Kidney tubule cell (primary cell): Measurements from ENCODE around the gene RAPGEF1.

Experiments
- DNase-seq: peaks from one replicate; pipeline ENCODE4 v3.0.0-alpha.2; 2018; ENCODE audit warnings: low spot score

The RAPGEF1 gene

DNA sequence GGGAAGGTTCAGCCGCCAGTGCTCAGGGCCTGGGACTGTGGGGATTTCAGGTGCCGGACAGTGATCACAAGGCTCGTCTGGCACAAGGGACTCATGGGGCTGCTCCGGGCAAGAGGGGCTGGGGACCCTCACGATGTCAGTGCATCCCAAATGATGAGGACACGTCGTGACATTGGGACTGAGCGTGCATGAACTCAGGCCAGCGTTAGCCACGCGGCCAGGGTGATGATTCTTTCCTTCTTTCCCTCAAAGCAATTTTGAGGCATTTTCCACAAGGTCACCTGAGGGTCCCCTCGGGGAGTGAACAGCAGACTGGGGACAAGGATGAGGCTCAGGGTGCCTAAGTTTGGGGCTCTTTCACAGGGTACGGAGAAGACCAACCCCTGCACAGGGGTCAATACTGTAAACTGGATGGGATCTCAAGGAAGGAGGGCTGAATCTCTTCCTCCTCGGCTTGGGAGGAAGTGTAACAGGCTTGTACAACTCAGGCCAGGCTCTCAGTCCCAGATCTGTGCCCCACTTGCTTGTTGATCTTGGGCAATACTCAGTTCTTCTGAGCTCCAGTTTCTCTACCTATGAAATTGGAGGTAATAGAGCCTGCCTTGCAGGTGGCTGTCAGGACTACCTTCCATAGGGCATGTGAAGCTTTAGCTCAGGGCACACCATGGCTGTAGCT lies 116.1 kb downstream of the RAPGEF1 start:
- DNase-seq: no peak

DNA sequence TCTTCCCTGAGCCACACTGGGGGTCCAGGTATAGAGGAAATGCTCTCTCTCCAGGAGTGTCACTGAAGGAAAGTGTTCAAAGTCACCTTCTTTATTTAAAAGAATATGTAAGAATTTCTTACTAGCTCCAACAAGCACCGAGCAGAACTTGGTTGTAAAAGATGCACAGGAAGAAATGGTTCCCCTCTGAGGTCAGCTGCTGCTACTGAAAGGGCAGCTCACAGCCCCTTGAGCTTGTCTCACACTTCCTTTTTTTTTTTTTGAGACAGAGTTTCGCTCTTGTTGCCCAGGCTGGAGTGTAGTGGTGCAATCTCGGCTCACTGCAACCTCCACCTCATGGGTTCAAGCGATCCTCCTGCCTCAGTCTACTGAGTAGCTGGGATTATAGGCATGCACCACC lies 117.4 kb downstream of the RAPGEF1 start:
- DNase-seq: no peak

DNA sequence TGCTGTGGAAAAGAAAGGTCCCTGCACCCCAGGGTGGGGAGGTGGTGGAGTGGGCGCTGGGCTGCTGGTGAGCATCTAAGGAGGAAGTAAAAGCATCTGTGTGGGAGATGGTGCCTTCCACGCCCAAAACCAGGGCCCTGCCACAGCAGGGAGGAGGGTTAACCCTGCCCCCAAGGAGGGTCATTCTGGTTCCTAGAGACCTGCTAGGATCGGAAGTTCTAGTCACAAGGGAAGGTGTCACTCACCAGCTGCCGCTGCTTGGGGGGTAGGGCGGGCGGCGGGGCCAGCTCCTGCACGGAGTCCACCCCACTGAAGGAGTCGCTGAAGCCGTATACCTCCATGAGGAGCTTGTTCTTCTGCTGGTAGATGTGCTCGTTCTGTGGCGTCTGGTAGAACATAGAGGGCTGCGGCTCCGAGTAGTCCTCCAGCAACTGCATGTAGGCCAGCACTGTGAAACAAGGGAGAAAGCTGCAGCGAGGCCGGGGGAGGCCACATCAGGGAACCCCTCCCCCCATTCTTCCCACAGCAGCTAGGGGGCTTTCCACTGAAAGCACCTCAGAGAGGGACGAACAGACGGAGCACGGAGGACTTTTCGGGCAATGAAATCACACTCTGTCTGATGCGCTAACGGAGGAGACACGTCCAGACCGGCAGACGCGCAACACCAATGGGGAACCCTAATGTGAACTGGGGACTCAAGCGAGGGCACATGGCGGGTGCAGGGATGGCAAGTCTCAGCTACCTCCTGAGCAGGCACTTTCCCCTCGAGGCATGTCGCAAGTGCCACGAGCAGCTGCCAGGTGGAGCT lies 118.1 kb downstream of the RAPGEF1 start:
- no peak for DNase-seq

DNA sequence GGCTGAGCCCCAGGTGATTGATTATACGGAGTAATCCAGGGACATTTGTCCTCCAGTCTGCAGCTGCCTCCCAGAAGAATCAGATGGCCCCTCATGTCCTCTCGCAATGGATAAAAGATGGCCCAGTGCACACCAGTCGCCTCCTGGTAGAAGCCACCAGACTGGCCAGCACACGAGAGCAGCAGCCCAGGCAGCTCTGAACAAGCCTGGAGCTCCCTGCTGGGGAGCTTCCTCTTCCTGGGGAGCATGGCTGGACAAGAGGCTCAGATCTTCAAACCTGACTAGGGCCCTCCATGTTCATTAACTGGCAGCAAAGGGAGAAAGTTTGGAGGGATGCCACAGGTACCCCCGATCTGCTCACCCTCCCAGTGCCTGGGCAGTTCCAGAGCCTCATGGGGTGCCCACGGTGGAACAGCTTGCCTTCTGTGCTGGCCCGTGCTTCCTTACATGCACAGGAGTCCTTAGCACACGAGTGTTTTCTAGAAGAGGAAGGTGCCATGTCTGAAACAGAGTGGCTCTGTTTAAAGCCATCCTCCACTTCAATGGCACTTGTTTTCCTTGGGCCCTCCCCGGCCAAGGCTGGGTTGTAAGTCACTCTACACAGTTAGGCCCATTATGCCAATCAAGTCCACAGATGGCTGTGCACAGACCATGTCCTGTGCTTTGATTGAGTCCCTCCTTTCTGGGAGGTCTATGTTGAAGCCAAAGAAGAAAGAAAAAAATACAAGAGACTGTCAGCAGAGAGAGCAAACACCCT lies 118.9 kb downstream of the RAPGEF1 start:
- DNase-seq: no peak

DNA sequence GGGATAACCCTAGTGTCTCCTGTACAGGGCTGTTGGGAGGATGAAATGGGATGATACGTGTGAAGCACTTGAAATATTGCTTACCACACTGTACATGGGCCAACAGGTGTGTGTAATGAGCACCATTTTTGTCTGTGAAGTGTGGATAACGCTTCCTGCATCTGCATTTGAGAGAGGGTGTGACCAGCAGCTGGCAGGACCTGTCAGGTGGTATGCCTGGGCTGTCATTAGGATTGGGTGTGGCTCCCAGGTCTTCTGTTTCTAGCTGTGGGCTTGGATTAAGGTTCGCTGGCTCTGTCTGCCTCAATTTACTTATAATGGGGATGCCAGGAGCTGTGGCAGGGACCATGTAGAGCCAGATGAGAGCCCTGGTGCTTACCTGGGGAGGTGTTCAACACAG lies 120.2 kb downstream of the RAPGEF1 start:
- DNase-seq: no peak

DNA sequence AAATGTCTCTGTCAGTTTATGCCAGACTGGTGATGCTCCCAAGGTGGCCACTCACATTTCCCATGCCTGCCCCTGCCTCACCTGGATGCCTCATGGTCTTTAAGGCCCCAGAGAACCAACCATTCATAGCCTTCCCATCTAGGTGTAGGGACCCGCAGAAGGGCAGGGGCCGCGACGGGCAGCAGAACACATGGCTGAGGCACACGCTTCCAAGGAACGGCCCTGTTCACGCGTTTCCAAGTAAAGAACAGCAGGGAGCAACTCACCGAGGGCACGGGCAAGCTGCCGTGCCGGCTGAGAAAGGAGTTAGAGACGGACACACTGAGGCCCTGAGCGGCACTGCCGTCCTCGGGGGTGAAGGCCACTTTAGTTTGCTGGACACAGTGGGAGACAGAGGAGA lies 121.1 kb downstream of the RAPGEF1 start:
- DNase-seq: no peak

DNA sequence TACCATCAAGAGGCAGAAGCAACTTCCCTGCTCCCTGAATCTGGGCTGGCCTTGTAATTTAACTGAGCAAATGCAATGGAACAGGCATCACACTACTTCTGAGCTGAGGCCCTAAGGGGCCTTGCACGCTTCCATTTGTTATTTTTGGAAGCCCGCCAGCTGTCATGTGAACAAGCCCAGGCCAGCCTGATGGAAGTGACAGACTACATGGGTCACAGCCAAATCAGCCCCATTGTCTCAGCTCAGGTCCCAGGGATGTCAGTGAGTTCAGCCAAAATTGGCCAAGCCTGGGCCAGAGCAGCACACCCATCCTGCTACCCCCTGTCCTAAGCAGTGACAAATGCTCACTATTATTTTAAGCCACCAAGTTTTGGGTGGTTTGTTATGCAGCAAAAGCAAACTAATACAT lies 121.8 kb downstream of the RAPGEF1 start:
- peak; percentile 29 for DNase-seq

DNA sequence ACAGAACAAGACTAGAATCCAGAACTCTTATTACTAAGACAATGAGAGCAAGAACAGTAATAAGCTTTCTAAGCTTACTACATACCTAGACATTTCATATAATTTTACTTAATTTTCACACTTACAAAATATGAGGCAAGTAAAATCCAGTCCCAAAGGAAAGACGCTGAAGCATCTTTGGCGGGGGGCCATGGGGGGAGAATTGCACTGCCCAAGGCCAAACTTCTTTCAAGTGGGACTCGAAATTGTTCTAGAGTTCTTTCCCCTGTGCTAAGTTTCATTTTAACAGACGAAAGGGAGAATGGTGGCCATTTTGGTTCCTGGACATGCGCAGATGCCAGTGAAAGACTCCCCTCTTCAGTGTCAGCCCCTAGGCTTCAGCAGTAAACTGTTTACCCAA lies 122.3 kb downstream of the RAPGEF1 start:
- DNase-seq: no peak

DNA sequence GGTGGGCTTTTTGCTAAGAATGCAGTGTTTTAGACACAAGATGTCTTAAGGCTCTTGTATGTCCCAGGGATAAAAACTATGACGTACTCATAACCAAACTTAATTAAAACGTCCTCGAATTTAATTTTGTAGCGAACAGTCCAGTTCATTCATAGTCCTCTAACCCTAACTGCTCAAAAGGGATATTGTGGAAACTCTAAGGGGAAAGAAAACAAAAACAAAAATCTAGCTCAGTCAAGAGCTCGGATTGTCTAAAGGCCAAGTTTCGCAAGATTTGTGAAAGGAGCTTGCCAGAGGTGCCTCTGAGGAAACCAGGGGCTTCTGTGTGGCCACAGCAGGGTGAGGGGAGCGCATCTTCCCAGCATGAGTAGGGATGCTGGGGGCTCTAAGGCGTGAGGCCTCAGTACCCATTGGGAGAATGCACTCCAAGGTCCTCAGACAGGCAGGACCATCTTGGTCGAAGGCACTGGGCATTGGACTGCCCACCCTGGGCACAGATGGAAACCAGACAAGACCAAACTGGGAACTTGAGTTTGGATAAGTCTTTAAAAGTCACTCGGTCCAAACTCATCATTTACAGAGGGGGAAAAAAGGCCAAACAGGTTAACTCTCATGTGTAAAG lies 122.8 kb downstream of the RAPGEF1 start:
- no peak for DNase-seq

DNA sequence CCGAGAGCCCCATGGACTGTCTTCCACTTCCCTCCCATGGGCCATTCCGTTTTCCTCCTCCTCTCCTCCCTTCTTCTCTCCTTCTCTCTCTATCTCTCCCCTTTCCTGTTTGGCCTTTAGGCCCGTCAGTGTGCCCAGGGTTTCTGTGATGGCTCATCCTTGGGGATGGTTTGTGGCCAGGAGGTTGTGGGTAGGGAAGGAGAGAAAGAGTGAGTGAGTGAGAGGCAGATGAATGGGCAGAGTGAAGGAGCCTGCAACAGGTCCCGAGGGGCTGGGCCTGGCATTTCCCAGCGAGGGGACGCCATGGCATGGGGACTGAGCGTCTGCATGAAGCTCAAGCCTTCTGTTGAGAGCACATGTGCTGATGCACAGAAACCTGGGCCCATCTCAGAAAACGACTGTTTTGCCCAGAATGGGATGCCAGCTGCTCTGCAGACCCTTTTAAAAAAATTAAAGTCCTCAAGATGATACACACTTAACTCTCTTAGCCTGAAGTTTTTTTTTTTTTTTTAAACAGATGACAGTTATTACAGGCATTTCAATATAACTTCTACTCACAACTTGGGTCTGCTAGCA lies 125.4 kb downstream of the RAPGEF1 start:
- DNase-seq: no peak

DNA sequence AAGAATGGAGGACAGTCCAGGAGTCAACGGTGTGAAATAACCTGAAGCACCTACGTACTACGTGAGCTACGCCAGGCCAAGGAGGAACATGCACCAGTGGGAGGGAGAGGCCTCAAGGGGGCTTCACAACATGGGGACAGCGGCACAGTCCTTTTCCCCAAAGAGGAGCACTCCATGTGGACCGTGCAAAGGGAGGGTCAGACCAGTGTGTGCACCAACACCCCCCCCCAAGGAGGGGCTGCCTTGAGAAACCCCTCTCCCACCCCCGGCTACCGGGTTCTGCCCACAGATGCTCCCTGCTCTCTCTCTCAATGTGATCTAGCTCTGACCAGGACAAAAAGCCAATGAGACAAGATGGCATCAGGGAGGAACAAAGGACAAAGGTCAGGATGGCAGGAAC lies 126.0 kb downstream of the RAPGEF1 start:
- no peak for DNase-seq

DNA sequence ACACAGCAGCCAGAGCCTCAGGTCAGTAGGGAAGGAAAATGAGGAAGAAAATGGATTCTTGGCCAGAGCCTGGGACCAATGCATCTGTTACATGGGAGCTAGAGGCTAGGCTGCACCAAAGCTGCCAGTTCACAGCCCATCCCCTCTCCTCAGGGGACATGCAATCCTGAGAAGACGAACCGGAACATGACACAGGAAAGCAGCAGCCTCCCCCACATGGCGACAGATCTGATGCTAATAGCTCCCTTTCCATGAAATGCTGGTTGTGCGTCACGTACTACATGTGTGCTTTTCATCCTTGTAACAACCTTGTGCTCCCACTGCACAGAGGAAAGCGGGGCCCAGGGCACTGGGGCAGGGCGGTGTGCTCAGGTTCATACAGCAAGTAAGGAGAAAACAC lies 127.0 kb downstream of the RAPGEF1 start:
- no peak for DNase-seq

DNA sequence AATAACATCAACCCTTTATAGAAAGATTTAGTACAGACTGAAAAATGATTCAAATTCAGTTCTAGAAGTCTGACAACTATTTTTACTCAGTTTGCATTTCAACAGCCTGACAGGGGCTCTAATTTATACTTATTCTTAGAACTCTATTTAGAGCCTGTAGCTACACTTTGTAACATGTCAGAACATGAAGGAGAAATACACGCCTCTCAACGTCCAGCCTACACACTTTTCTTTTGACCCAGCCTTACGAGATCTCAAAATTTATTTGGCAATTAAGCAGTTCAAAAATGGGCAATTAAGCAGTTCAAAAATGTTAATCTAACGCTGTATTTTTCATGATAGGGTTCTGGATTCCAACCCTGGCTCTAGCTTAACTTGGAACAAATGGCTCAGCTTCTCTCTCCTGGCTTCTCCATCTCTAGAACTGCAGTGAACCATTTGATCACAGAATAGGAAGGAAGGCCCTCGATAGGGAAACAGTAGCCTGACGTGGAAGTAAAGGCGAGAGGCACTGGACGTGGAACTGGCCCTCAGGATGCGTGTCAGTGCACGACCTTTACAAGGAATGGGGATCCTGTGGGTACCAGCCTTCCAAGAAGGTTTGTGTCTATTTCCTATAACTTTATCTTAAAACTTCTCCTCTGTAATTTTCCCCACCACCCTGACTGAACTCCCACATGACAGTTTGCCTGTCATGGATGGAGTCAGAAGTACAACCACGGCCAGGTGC lies 128.1 kb downstream of the RAPGEF1 start:
- DNase-seq: no peak

DNA sequence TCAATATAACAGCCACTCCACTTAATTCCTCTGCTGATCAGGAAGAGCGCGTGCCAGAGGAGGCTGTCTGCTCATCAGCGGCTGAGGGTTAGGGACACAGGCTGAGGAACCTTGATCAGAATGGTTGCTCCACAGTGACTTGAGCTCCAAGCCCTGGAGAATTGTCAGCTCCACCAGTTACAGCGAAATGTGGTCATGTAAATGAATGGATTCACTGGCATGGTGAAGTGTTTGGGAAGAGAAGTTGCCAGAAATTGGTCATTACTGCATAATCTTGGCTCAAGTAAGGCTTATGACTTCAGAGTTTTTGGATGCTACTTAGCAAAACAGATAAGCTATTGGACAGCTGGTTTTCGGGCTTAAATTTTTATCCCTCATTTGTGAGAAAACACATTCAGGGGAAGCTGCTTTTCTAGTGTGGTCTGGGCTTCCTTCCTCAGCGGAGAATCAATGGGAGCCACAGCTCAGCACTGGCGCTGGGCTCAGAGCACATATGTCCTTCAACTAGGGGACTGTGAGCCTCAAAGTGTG lies 129.6 kb downstream of the RAPGEF1 start:
- no peak for DNase-seq

DNA sequence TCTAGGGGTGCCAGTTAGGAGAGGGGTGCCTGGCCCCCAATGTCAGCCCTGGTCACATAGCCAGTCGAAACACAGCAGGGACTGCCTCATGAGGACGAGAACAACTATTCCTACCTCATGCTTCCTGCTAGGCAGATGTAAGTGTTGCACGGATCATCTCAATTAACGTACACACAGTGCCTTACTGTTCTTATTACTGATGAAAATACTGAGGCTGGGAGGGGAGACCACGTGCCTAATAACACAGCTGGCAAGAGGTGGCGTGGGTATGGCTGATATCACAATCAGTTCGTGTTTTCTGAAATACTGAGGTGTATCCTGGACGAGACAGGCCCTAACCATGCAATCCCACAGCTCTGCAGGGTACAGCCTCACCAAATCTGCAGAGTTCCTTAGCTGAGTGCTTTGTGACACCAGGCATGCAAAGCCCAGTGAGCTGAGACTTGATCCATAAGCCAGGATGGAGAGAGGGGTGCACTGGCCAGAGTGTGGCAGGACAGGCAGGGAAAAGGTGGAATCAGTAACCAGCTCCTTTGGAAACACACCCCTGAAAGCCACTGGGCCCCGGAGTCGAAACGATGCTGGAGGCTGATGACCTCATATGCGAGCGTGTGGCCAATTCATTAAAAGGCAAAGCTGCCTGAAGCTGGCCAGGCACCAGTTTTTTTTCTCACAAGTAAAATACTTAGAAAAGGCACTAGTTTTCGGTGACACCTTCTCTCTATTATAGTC lies 130.6 kb downstream of the RAPGEF1 start:
- DNase-seq: peak; percentile 76

DNA sequence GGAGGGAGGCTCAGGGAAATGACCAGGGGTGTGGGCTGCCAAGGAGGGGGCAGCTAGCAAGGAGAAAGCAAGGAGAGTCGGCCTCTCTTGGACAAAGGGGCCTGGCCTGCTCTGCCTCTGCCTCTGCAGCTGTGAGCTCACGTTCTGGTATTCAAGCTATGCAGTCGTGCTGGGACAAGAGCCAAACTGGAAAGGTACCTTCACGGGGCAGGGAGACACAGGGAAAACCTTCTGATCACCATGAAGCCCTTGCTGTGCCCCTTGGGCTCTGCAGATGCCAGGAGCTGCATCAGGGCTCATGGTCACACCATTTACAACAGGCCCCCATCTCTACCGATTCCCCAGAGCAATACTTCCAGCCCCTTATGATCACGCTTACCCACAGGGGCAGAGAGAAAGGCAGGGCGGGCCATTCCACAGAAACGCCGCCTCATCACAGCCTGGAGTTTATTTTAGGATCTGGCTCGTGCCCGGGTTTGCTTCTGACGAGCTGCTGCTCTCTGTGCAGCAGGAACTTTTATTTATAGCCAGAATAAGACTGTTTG lies 131.3 kb downstream of the RAPGEF1 start:
- peak; percentile 90 for DNase-seq

DNA sequence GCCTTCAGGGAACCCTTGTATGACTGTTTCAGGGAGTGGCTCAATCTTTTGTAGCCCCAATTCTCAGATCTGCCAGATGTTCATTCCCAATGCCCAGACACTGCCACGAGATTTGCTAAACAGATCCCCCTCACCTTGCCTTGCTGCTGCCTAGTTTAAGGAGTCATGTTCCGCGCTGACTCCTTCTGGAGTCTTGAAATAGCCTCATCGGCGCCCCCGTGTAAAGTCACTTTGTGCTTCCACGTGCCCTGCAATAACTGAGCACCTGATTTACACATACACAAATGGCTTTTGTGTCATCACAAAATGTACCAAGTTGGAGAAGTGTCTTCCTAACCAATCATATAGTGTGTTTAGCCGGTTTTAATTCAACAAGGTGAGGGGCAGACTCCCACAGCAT lies 132.3 kb downstream of the RAPGEF1 start:
- no peak for DNase-seq

DNA sequence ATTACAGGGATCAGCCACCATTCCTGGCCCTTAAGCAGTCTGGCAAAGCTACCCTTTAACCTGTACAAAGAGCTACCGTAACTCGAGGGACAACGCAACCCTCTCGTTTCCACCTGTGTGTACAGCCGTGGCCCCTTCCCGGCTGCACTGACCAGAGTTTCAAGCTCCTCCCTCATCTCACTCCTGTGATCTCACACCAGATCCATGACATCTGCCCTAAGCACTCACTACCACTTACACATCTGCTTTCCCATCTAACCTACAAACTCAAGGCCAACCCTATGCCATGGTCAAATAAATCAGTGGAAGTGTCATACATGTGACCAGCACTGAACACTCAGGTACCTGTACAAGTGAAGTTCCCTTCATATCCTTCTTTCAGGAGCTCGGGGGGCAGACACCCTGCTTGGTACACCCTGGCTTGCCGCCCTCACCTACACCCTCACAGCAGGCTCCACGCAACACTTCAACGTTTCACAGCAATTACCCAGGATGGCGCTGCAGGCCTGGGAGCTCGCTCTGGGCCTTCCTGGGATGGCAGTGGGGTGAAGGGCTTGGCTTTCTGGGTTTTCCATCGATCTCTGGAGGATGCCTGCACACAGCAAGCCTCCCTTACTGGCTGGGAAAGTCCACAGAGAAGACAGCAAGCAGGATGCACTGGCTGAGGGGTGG lies 132.8 kb downstream of the RAPGEF1 start:
- DNase-seq: no peak

DNA sequence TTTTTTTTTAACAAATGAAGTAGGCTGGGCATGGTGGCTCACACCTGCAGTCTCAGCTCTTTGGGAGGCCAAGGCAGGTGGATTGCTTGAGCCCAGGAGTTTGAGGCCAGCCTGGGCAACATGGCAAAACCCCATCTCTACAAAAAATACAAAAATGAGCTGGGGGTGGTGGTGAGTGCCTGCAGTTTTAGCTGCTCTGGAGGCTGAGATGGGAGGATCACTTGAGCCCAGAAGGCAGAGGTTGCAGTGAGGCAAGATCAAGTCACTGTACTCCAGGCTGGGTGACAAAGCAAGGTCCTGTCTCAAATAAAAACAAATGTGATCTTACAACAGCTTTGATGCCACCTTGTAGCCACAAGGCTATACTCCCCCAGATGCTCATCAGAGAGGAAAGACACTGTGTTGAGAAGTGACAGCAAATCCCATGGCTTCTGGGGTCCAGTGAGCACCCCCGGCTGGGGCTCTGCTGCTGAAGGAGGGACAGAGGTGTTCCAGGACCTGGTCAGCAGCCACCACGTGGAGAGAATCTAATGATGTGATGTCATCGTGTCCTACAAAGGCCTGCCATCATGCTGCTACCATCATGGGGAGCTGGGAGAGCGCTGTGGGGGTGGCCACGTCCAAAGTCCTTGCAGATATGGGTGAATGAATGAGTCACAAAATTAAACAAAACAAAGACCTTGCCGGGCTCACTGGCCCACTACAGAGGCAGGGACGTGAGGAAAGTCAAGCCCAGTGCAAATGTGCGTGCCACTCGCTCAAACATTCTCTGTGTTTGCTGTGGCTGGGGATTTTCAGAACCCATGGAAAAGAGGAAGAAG lies 133.9 kb downstream of the RAPGEF1 start:
- peak; percentile 43 for DNase-seq
